ENCODE measurements around the gene ANKMY1. TPM values are rescaled to one million over a fixed set of nuclear protein-coding genes. Genes with fewer than 3 reads are reported as not detected.

Gene ANKMY1
- total RNA-seq, 3 donors from 2014 or later (not counting 1 experiment from before 2014, with no cell fraction given) = 43.8 to 51.5 (median 46.6) TPM

DNA sequence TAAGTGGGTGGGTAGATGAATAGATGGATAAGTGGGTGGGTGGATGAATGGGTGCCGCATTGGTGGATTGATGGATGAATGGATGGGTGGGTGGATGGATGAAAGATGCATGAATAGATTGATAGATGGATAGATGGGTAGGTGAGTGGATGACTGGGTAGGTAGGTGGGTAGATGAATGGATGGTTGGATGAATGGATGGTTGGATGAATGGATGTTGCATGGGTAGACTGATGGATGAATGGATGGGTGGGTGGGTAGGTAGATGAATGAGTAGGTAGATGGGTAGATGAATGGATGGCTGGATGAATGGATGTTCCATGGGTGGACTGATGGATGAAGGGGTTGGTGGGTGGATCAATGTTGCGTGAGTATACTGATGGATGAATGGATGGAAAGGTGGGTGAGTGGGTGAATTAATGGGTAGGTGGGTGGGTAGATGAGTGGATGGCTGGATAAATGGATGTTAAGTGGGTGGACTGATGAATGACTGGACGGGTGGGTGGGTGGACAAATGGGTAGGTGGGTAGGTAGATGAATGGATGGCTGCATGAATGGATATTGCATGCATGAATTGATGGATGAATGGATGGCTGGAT, 30.5 kb downstream of the ANKMY1 start:
- H3K4me1 Mint-ChIP-seq = peaks cover 3 to 28% of the 10 kb centered on the region in 2 donors
- intact Hi-C loops (cut with micrococcal nuclease) = no loop called here
- H3K27me3 Mint-ChIP-seq (ENCODE audit: low read depth in 2 of 2) = no peaks in the 10 kb centered on the region
- DNase-seq = no peak
- H3K4me3 Mint-ChIP-seq = no peak overlapping the region
- ATAC-seq = no peak
- WGBS (ENCODE audit: insufficient coverage) = 90% methylated on average over 3 of the region's 3 CpGs
- H3K27ac Mint-ChIP-seq = peak overlapping the region in 1 of 2 donors; percentile 21
- no peaks in the 10 kb centered on the region for H3K4me1 ChIP-seq (ENCODE audit: control insufficient read depth, insufficient read depth, low read length)
- peaks cover 11% of the 10 kb centered on the region for H3K9me3 ChIP-seq (ENCODE audit: control insufficient read depth, insufficient read depth, low read length)
- H3K4me3 ChIP-seq (ENCODE audit: low read length) = no peak overlapping the region
- peaks cover 10 to 13% of the 10 kb centered on the region in 2 donors for H3K9me3 Mint-ChIP-seq
- H3K36me3 ChIP-seq (ENCODE audit: control insufficient read depth, insufficient read depth, low read length) = peaks cover 21% of the 10 kb centered on the region
- no peaks in the 10 kb centered on the region for H3K27me3 ChIP-seq (ENCODE audit: control insufficient read depth, insufficient read depth, low read length)
- H3K36me3 Mint-ChIP-seq = peaks cover 14% of the 10 kb centered on the region
- TF ChIP-seq, protein P1, sequence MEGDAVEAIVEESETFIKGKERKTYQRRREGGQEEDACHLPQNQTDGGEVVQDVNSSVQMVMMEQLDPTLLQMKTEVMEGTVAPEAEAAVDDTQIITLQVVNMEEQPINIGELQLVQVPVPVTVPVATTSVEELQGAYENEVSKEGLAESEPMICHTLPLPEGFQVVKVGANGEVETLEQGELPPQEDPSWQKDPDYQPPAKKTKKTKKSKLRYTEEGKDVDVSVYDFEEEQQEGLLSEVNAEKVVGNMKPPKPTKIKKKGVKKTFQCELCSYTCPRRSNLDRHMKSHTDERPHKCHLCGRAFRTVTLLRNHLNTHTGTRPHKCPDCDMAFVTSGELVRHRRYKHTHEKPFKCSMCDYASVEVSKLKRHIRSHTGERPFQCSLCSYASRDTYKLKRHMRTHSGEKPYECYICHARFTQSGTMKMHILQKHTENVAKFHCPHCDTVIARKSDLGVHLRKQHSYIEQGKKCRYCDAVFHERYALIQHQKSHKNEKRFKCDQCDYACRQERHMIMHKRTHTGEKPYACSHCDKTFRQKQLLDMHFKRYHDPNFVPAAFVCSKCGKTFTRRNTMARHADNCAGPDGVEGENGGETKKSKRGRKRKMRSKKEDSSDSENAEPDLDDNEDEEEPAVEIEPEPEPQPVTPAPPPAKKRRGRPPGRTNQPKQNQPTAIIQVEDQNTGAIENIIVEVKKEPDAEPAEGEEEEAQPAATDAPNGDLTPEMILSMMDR (IDR thresholded peaks at IDR 0.05) = no peak
- no peak overlapping the region for H3K27ac ChIP-seq (ENCODE audit: low read length)

DNA sequence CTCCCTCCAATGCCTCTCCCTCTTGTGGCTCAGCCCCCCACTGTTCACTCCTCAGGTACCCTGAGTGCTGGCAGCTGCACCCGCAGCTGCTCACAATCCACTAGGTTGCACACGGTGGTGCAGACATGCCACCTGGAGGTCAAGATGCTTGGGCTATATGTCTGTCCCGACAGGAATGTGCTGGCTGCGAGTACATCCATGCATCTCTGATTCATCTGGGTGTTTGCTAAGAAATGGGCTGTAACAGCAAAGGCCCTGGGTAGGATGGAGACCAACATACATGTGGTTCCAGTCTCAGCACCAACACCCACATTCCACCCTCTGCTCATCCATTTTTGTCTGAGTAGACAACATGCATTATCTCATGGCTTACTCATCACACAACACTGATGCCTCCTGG, 31.3 kb downstream of the ANKMY1 start:
- TF ChIP-seq, protein P1 (IDR thresholded peaks at IDR 0.05) = no peak
- no peak overlapping the region for H3K27ac Mint-ChIP-seq
- Histone ChIP-seq H3K27ac (ENCODE audit: low read length) (no peak overlapping the region), H3K27me3 (ENCODE audit: control insufficient read depth, insufficient read depth, low read length) (no peaks in the 10 kb centered on the region), H3K4me3 (ENCODE audit: low read length) (no peak overlapping the region), H3K9me3 (ENCODE audit: control insufficient read depth, insufficient read depth, low read length) (peaks cover 11% of the 10 kb centered on the region), H3K36me3 (ENCODE audit: control insufficient read depth, insufficient read depth, low read length) (peaks cover 21% of the 10 kb centered on the region), H3K4me1 (ENCODE audit: control insufficient read depth, insufficient read depth, low read length) (no peaks in the 10 kb centered on the region)
- H3K9me3 Mint-ChIP-seq = peaks cover 7 to 8% of the 10 kb centered on the region in 2 donors
- no peaks in the 10 kb centered on the region for H3K27me3 Mint-ChIP-seq (ENCODE audit: low read depth in 2 of 2)
- H3K4me3 Mint-ChIP-seq = no peak overlapping the region
- ATAC-seq = no peak
- intact Hi-C loops (cut with micrococcal nuclease) = no loop called here
- H3K36me3 Mint-ChIP-seq = peaks cover 7% of the 10 kb centered on the region
- no peak for DNase-seq
- peaks cover 3 to 31% of the 10 kb centered on the region in 2 donors for H3K4me1 Mint-ChIP-seq
- WGBS (ENCODE audit: insufficient coverage) = 93% methylated on average over 4 of the region's 4 CpGs

DNA sequence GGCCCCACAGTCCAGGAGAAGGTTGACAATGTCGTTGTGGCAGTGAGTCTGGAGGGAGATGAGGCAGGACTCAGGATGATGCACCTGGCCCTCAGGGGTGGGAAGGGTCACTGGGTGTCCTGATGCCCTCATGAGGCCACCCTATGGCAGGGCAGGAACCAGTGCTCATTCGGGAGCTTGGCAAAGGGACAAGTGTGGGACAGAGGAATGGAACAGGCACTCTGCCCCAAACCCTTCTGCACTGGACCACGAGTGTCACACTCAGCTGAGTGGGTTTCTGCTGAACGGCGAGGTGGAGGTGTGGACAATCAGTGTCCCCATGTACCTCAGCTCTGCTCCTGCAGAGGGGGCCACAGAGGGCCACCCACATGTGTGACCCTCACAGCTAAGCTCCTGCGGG, 32.0 kb downstream of the ANKMY1 start:
- intact Hi-C loops (cut with micrococcal nuclease) = no loop called here
- over 99% methylated on average over 6 of the region's 6 CpGs for WGBS (ENCODE audit: insufficient coverage)
- H3K27me3 ChIP-seq (ENCODE audit: control insufficient read depth, insufficient read depth, low read length) = no peaks in the 10 kb centered on the region
- DNase-seq (no peak), ATAC-seq (no peak)
- H3K36me3 Mint-ChIP-seq = no peaks in the 10 kb centered on the region
- H3K4me1 Mint-ChIP-seq = peaks cover 5 to 33% of the 10 kb centered on the region in 2 donors
- H3K27ac Mint-ChIP-seq = no peak overlapping the region
- H3K9me3 Mint-ChIP-seq = peaks cover 4 to 7% of the 10 kb centered on the region in 2 donors
- no peak overlapping the region for H3K27ac ChIP-seq (ENCODE audit: low read length)
- no peaks in the 10 kb centered on the region for H3K4me1 ChIP-seq (ENCODE audit: control insufficient read depth, insufficient read depth, low read length)
- peaks cover 11% of the 10 kb centered on the region for H3K9me3 ChIP-seq (ENCODE audit: control insufficient read depth, insufficient read depth, low read length)
- H3K4me3 Mint-ChIP-seq = no peak overlapping the region
- H3K4me3 ChIP-seq (ENCODE audit: low read length) = no peak overlapping the region
- peaks cover 0 to under 1% of the 10 kb centered on the region in 2 donors for H3K27me3 Mint-ChIP-seq (ENCODE audit: low read depth in 2 of 2)
- peaks cover 21% of the 10 kb centered on the region for H3K36me3 ChIP-seq (ENCODE audit: control insufficient read depth, insufficient read depth, low read length)
- TF ChIP-seq, protein P1 (IDR thresholded peaks at IDR 0.05) = no peak

Measured in natural killer cell (primary cell).